ENCODE results near the gene PLPP7.
"Not testable (repeated sequence)": the region's sequence is repeated elsewhere in the genome, so short reads cannot be mapped to it uniquely, and the experiment has no call there.

PLPP7 gene

DNA sequence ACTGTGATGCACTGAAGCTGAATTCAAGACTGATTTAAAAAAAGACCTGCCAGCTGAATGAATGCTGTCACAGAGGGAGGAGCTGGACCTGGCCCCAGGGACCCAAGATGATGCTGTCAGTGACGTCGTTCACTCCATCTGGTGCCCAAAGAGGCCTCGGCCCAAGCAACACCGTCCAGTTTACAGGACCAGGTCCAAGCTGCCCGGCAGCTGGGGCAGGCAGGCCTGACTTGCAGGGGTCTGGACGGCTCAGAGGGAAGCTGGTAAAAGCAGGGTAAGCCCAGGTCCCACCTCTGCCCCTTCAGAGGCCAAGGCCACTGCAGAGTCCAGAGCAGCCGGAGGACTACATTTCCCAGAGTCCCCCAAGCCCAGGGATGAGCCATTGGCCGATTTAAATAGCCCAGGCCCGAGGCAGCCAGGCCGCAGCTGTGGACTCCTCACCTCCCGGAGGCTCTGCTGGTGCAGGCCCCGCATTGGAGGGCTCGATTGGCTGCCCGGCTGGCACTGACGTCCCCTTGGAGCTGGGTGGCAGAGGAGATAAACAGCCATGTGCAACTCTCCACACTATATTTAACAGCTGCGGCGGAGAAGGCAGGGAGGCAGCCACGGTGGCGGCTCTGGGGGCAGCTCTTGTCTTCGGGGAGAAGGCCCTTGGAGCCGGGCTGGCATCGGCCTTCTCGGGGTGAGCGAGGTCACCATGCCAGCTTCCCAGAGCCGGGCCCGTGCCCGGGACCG lies at the start of gene PLPP7:
Gene PLPP7, plus strand, starts transcription at position 423 of the 735 bp plus-strand sequence. Its CDS starts 275 bp downstream, at position 698.
- DNase-seq (ENCODE audit: low spot score): peak; percentile 78
- TF ChIP-seq, protein P1, sequence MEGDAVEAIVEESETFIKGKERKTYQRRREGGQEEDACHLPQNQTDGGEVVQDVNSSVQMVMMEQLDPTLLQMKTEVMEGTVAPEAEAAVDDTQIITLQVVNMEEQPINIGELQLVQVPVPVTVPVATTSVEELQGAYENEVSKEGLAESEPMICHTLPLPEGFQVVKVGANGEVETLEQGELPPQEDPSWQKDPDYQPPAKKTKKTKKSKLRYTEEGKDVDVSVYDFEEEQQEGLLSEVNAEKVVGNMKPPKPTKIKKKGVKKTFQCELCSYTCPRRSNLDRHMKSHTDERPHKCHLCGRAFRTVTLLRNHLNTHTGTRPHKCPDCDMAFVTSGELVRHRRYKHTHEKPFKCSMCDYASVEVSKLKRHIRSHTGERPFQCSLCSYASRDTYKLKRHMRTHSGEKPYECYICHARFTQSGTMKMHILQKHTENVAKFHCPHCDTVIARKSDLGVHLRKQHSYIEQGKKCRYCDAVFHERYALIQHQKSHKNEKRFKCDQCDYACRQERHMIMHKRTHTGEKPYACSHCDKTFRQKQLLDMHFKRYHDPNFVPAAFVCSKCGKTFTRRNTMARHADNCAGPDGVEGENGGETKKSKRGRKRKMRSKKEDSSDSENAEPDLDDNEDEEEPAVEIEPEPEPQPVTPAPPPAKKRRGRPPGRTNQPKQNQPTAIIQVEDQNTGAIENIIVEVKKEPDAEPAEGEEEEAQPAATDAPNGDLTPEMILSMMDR (IDR thresholded peaks at IDR 0.05; ENCODE audit: extremely low read depth, insufficient read depth, missing control alignments): no peak
- in situ Hi-C loops (cut with MboI; ENCODE audit: low pct_unique_long_range_greater_than_20kb, low sequenced_read_pairs, unreplicated experiment): no loop called here

DNA sequence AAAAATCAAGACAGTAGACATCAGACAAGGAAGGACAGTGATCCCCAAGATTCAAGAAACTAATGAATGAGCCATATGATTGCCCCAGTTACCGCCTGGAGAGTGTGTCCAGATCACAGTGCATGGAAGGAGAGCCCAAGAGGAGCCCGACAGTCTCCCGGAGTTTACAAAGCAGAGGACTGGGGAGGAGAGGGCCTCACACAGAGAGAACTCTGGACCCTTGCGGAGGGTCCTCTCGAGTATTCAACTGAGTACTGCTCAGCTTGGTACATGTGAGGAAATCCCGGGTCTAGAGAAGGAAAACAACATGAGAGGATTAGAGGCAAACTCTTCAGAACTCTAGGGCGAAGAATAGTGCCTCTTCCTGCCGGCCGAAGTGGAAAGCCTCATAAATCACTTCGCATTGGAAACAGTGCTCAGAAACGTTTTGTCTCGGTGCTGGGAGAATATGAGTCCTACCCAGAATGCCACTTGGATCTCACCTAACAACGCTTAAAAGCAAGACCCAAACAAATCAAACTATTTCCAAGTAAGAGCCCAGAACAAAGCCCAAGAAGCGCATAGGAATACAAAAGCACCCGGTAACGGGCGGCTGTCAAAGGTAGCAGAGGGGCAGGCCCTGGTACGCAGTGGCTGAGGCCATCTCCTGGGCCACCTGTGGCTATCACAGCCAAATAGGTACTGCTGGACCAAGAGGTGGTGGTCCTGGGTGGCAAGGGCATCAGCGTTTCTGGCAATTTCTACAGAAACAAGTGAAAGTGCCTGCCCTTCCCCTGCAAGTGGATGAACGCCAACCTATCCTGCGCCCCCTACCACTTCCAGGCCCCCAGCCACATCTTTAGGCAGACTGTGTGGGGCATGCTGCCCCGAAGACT lies 49.2 kb upstream of the PLPP7 start:
- in situ Hi-C loops (cut with MboI; ENCODE audit: low pct_unique_long_range_greater_than_20kb, low sequenced_read_pairs, unreplicated experiment): no loop called here
- DNase-seq (ENCODE audit: low spot score): no peak
- TF ChIP-seq, protein P1 (IDR thresholded peaks at IDR 0.05; ENCODE audit: extremely low read depth, insufficient read depth, missing control alignments): no peak

DNA sequence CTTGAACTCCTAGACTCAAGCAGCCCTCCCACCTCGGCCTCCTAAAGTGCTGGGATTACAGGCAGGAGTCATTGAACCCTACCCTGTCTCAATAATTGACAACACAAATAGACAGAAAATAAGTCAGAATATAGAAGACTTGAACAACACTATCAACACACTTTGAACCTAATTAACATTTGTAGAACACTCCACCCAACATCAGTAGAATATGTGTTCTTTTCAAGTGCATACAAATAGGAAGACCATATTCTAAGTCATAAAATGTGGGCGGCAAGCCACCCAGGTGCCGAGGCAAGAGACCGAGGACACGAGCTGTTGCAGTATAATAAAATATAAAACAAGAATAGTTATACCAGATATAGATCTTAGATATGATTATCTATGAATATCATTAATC lies 45.2 kb upstream of the PLPP7 start:
- DNase-seq (ENCODE audit: low spot score); in situ Hi-C loops (cut with MboI; ENCODE audit: low pct_unique_long_range_greater_than_20kb, low sequenced_read_pairs, unreplicated experiment): not testable (repeated sequence)

DNA sequence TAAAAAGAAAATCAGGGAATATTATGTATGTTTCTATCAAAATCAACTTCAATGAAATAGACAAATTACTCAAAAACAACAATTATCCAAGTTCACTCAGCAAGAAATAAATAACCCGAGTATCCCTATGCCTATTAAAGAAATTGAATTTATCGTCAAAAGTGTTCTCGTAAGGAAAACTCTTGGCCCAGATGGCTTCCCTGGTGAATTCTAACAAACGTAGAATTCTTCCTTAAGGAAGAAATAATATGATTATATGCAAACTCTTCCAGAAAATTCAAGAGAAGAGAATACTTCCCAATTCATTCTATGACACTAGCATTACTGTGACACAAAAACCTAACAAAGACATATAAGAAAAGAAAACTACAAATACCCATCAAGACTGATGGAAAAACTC lies 42.9 kb upstream of the PLPP7 start:
- in situ Hi-C loops (cut with MboI; ENCODE audit: low pct_unique_long_range_greater_than_20kb, low sequenced_read_pairs, unreplicated experiment): no loop called here
- DNase-seq (ENCODE audit: low spot score): no peak
- TF ChIP-seq, protein P1 (IDR thresholded peaks at IDR 0.05; ENCODE audit: extremely low read depth, insufficient read depth, missing control alignments): no peak

DNA sequence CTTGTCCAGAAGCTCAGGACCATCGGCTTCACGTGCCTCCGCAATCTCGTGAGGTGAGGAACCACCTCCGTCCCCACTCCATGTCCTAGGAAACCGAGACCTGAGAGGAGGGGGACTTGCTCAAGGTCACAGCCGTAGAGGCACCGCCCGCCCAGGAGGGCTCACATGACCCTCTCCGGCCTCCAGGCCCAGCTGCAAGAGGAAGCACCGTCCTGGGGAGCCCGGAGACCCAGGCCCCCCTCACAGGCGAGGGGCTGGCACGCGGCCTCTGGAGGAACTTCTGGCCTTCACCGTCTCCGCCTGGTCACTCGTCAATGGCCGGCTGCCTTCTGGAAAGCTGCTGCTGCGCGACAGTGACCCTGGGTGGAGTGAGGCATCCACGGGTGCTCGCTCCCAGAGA lies 37.4 kb upstream of the PLPP7 start:
- TF ChIP-seq, protein P1 (IDR thresholded peaks at IDR 0.05; ENCODE audit: extremely low read depth, insufficient read depth, missing control alignments): no peak
- in situ Hi-C loops (cut with MboI; ENCODE audit: low pct_unique_long_range_greater_than_20kb, low sequenced_read_pairs, unreplicated experiment): no loop called here

DNA sequence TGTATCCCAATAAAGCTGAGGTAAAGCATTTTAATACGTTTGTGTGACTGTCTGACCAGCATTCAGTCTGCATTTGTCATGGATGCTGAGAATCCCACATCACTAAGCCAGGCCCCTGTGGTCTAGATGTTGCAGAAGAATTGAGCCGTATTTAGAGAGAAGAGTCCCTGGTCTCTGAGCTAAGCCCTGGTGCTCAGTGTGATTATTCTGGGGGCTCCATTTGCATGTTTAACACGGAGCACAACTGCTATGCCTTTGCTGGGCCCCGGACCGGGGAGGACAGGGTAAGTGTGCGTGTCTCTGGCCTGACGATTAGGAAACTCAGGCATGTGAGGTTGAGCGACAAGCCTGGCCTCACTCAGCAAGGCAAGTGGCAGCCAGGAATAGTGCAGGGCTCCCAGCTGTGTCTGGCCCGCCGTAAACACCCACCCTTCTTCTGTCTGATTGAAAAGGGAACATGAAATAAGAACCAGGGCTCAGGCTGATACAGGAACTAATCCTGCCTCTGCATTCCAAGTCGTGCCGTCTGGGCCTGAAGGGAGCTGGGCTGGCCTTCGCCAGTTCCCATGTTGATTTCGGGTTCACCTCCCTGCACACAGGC lies 35.5 kb upstream of the PLPP7 start:
- TF ChIP-seq, protein P1 (IDR thresholded peaks at IDR 0.05; ENCODE audit: extremely low read depth, insufficient read depth, missing control alignments): no peak
- peak; percentile 62 for DNase-seq (ENCODE audit: low spot score)
- in situ Hi-C loops (cut with MboI; ENCODE audit: low pct_unique_long_range_greater_than_20kb, low sequenced_read_pairs, unreplicated experiment): no loop called here

More for the DNA sequence above, 37.4 kb upstream of the PLPP7 start:
- no peak for DNase-seq (ENCODE audit: low spot score)

Measured in GM13977 (cell line).